H1 (cell line): ENCODE measurements around the gene NOS2.

Experiments used
- CREB1 ChIP-seq: IDR thresholded peaks from 2 replicates; pipeline ENCODE4 v1.6.1; 2012; ENCODE audit warnings: inconsistent platforms
- CTCF ChIP-seq, 3 experiments: IDR thresholded peaks; 1 replicate in 2 of 3; 2 replicates in 1 of 3; pipeline versions ENCODE4 v1.5.1 to v1.6.1; 2011; ENCODE audit warnings: low read length in 3 of 3, mild to moderate bottlenecking in 3 of 3, inconsistent platforms in 2 of 3, low read depth in 1 of 3, moderate library complexity in 1 of 3; ENCODE audit not compliant: insufficient read depth in 1 of 3; ENCODE audit errors: control extremely low read depth in 1 of 3
- E2F6 ChIP-seq: IDR thresholded peaks from 2 replicates; pipeline ENCODE4 v1.6.1; 2012; ENCODE audit warnings: inconsistent platforms
- EP300 ChIP-seq, 2 experiments: IDR thresholded peaks; 1 replicate in 1 of 2; 2 replicates in 1 of 2; pipeline ENCODE4 v1.6.1; 2011 to 2012; ENCODE audit warnings: low read depth in 2 of 2, low read length in 2 of 2, mild to moderate bottlenecking in 2 of 2, borderline replicate concordance in 1 of 2, inconsistent platforms in 1 of 2, moderate library complexity in 1 of 2
- EZH2 ChIP-seq: fragments of 200-600 bp; sonication (generic); IDR thresholded peaks from 2 replicates; pipeline ENCODE4 v1.7.1; 2012; ENCODE audit warnings: low read depth, mild to moderate bottlenecking, moderate library complexity, low read length, inconsistent platforms; ENCODE audit not compliant: severe bottlenecking
- GTF2F1 ChIP-seq: IDR thresholded peaks from 2 replicates; pipeline ENCODE4 v1.6.1; 2012; ENCODE audit warnings: low read depth, low read length, improper control_type of control experiment, borderline replicate concordance
- JUN ChIP-seq: IDR thresholded peaks from 2 replicates; pipeline ENCODE4 v1.6.1; 2011; ENCODE audit warnings: low read depth, mild to moderate bottlenecking, improper control_type of control experiment, low read length
- MAX ChIP-seq: IDR thresholded peaks from 2 replicates; pipeline ENCODE4 v1.6.1; 2012; ENCODE audit warnings: inconsistent platforms
- POLR2A ChIP-seq, 2 experiments: IDR thresholded peaks; 1 replicate in 1 of 2; 2 replicates in 1 of 2; pipeline ENCODE4 v1.6.1; 2011; ENCODE audit warnings: low read depth in 2 of 2, low read length in 2 of 2, mild to moderate bottlenecking in 2 of 2; ENCODE audit errors: control extremely low read depth in 1 of 2
- RAD21 ChIP-seq, 2 experiments: IDR thresholded peaks in 1 of 2; conservative IDR thresholded peaks in 1 of 2; 2 replicates each; pipeline ENCODE4 v1.6.1; 2011; ENCODE audit warnings: low read depth in 2 of 2, low read length in 2 of 2, improper control_type of control experiment in 1 of 2, inconsistent platforms in 1 of 2, mild to moderate bottlenecking in 1 of 2, moderate library complexity in 1 of 2
- RBBP5 ChIP-seq: IDR thresholded peaks from 2 replicates; pipeline ENCODE4 v1.7.1; 2012; ENCODE audit warnings: low read depth, mild to moderate bottlenecking, inconsistent platforms, low read length, moderate library complexity, borderline replicate concordance
- TAF1 ChIP-seq: IDR thresholded peaks from 2 replicates; pipeline ENCODE4 v1.6.1; 2011; ENCODE audit warnings: mild to moderate bottlenecking, low read depth, low read length

GRCh38 chr17:27783440-27784350, 16.6 kb downstream of the NOS2 start:
- TF ChIP-seq CTCF (IDR thresholded peaks at IDR 0.05; ENCODE audit: control extremely low read depth in 1 of 3, insufficient read depth in 1 of 3, low read depth in 1 of 3, low read length in 3 of 3) (no peak), EP300 (IDR thresholded peaks at IDR 0.05; ENCODE audit: borderline replicate concordance in 1 of 2, low read depth in 2 of 2, low read length in 2 of 2) (no peak), POLR2A (IDR thresholded peaks at IDR 0.05; ENCODE audit: control extremely low read depth in 1 of 2, low read depth in 2 of 2, low read length in 2 of 2) (no peak), RAD21 (IDR thresholded peaks at IDR 0.05 in 1 of 2, conservative IDR thresholded peaks at IDR 0.05 in 1 of 2; ENCODE audit: low read depth in 2 of 2, low read length in 2 of 2) (no peak), E2F6 (no peak), MAX (no peak), TAF1 (no peak), RBBP5 (no peak), EZH2 (no peak), GTF2F1 (no peak), CREB1 (no peak), JUN (no peak)
